Transverse colon (tissue), 4 donors: ENCODE results near the gene B4GALT5. TPM values are rescaled to one million over a fixed set of nuclear protein-coding genes. Genes with fewer than 3 reads are reported as not detected.
A peak's percentile ranks its signal among the peaks of the same experiment; 100 is the strongest.

Source experiments
- DNase-seq: peaks from one replicate; pipeline ENCODE4 v3.0.0-alpha.2; 2019
- H3K27ac ChIP-seq, 4 donors: fragments of 200-600 bp; sonication (generic); 2 replicates each; pipeline ENCODE4 v1.5.1; 2016 to 2018; ENCODE audit warnings: inconsistent platforms in 4 of 4
- H3K27me3 ChIP-seq: fragments of 200-600 bp; sonication (generic); 2 replicates; pipeline ENCODE4 v1.5.1; 2017; ENCODE audit warnings: inconsistent platforms
- H3K36me3 ChIP-seq, 4 donors: fragments of 200-600 bp; sonication (generic); 2 replicates each; pipeline ENCODE4 v1.5.1; 2017 to 2019; ENCODE audit warnings: inconsistent platforms in 4 of 4
- H3K4me1 ChIP-seq, 4 donors: fragments of 200-600 bp; sonication (generic); 2 replicates each; pipeline ENCODE4 v1.5.1; 2017 to 2020; ENCODE audit warnings: inconsistent platforms in 4 of 4
- H3K4me3 ChIP-seq, 4 donors: fragments of 200-600 bp; sonication (generic); 1 replicate in 1 of 4; 2 replicates in 3 of 4; pipeline versions ENCODE4 v1.5.1 to v1.6.1; 2017 to 2019; ENCODE audit warnings: inconsistent platforms in 4 of 4
- H3K9me3 ChIP-seq, 2 donors: fragments of 200-600 bp; sonication (generic); 2 replicates each; pipeline ENCODE4 v1.5.1; 2017 to 2019; ENCODE audit warnings: inconsistent platforms in 2 of 2
- EP300 ChIP-seq: sonication (generic); formaldehyde crosslinking; IDR thresholded peaks from one replicate; pipeline ENCODE4 v1.6.1; 2017; ENCODE audit warnings: antibody characterized with exemption, low read depth
- POLR2A ChIP-seq: fragments of 450-650 bp; IDR thresholded peaks from one replicate; pipeline ENCODE4 v1.6.1; 2016; ENCODE audit warnings: antibody characterized with exemption, mild to moderate bottlenecking, moderate library complexity
- POLR2AphosphoS5 ChIP-seq, 3 donors: sonication (generic); formaldehyde crosslinking; IDR thresholded peaks; one replicate each; pipeline ENCODE4 v1.6.1; 2016; ENCODE audit warnings: antibody characterized with exemption in 3 of 3
- WGBS, 2 donors: methylation state at CpG; one replicate each; pipeline ENCODE4 v1.1.5; 2018; ENCODE audit warnings: low coverage in 1 of 2; 5-methylcytosine and 5-hydroxymethylcytosine counted together
- in situ Hi-C, 4 donors: fragments of 200-750 bp; cut with MboI; loops; one replicate each; pipeline versions ENCODE4 v1.15.0 to v1.15.1; 2017; ENCODE audit warnings: low sequenced_read_pairs in 3 of 4, low pct_ligation_motif_present in 1 of 4, low pct_unique_long_range_greater_than_20kb in 1 of 4
- intact Hi-C: fragments of 100-400 bp; cut with DNase I; formaldehyde crosslinking; loops from one replicate; pipeline ENCODE4 v1.15.1; 2023; ENCODE audit warnings: low total_unique reads
- total RNA-seq, 4 donors: library from RNA; depleted of rRNA; stranded (reverse); fragments of >200 nt; gene quantifications; one replicate each; pipeline ENCODE4 v1.1.0, GENCODE V29; 2016
- TF ChIP-seq, protein P1 (sequence below), 5 experiments: fragments of 200-600 bp in 3 of 5; fragments of 450-650 bp in 2 of 5; sonication (generic) in 3 of 5; IDR thresholded peaks; 1 replicate in 2 of 5; 2 replicates in 3 of 5; pipeline ENCODE4 v1.5.1; 2016 to 2017; ENCODE audit warnings: antibody characterized with exemption in 5 of 5, inconsistent platforms in 3 of 5, mild to moderate bottlenecking in 2 of 5, moderate library complexity in 1 of 5

B4GALT5 gene
- total RNA-seq, 4 donors from 2014 or later, result 22.3 to 43.2 (median 29.4) TPM

DNA sequence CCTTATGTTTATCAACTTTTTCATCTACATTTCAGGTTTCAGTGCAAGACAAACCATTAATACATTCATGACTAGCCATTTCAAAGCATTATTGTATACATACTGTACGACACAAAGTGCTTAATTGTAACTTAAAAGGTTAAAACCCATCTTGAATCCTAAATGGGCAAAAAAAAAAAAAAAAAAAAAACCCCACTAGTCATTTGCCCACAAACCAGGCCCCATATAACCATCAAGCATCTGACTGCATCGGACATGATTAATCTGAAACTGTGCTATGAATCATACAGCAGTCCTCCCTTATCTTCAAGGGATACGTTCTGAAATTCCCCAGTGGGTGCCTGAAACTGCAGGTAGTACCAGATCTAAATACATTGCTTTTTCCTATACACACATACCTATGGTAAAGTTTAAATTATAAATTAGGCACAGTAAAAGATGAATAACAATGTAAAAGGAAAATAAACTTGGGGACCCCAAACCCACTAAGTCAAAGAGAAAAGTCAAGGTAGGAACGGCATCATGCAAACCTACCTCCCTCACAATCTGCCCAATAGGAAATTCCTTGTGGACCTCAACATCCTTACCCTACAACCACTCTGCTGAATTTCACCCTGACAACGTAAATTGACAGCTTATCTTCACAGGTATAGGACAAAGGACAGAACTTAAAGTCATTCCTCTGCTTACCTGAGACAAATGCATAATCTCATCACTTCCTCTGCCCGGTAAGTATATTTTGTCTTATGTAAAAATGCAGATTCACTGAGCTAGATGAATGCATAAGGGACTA, 14.3 kb downstream of the B4GALT5 start:
- no peak for DNase-seq
- intact Hi-C loops, result no loop called here
- in situ Hi-C loops, result no loop called here
- no peaks in the 10 kb centered on the region for H3K27me3 ChIP-seq
- H3K36me3 ChIP-seq, result no peaks in the 10 kb centered on the region
- H3K4me3 ChIP-seq, result no peak overlapping the region
- 45 to 46% methylated on average over 5 to 6 of the region's 6 CpGs for WGBS, 2 donors
- H3K27ac ChIP-seq, result no peak overlapping the region
- no peaks in the 10 kb centered on the region for H3K9me3 ChIP-seq
- peaks cover 12 to 77% (median 47%) of the 10 kb centered on the region in 4 donors for H3K4me1 ChIP-seq
- TF ChIP-seq POLR2AphosphoS5 (IDR thresholded peaks at IDR 0.05) (no peak), EP300 (no peak), POLR2A (no peak)
- TF ChIP-seq, protein P1, sequence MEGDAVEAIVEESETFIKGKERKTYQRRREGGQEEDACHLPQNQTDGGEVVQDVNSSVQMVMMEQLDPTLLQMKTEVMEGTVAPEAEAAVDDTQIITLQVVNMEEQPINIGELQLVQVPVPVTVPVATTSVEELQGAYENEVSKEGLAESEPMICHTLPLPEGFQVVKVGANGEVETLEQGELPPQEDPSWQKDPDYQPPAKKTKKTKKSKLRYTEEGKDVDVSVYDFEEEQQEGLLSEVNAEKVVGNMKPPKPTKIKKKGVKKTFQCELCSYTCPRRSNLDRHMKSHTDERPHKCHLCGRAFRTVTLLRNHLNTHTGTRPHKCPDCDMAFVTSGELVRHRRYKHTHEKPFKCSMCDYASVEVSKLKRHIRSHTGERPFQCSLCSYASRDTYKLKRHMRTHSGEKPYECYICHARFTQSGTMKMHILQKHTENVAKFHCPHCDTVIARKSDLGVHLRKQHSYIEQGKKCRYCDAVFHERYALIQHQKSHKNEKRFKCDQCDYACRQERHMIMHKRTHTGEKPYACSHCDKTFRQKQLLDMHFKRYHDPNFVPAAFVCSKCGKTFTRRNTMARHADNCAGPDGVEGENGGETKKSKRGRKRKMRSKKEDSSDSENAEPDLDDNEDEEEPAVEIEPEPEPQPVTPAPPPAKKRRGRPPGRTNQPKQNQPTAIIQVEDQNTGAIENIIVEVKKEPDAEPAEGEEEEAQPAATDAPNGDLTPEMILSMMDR (IDR thresholded peaks at IDR 0.05), result no peak

DNA sequence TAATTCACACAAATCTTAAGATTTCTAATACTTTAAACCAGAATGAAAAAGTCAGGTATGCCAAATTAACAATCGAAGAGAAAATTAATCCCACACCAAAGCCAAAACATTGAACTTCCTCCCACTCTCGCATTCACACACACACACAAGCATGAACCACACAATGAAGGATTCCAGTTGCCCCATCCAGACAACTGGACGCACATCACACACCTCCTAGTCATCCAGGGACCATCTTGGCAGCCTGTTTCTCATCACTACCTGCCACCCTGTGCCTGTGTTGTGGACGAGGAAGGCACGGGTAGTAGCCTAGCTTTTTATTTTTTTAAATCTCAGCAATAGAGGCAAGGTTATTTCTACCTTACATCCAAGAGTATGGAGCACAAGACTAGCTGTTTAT, 15.2 kb downstream of the B4GALT5 start:
- no peak overlapping the region for H3K27ac ChIP-seq
- DNase-seq, result no peak
- no peak for TF ChIP-seq POLR2AphosphoS5 (IDR thresholded peaks at IDR 0.05)
- no peak for TF ChIP-seq POLR2A
- TF ChIP-seq, protein P1 (IDR thresholded peaks at IDR 0.05), result no peak
- no peak for TF ChIP-seq EP300
- no peaks in the 10 kb centered on the region for H3K9me3 ChIP-seq
- no peaks in the 10 kb centered on the region for H3K27me3 ChIP-seq
- in situ Hi-C loops (no loop called here), intact Hi-C loops (no loop called here)
- H3K36me3 ChIP-seq, result no peaks in the 10 kb centered on the region
- H3K4me3 ChIP-seq, result no peak overlapping the region
- WGBS, 2 donors, result 74 to 76% methylated on average over 5 of the region's 5 CpGs
- peaks cover 12 to 76% (median 53%) of the 10 kb centered on the region in 4 donors for H3K4me1 ChIP-seq

DNA sequence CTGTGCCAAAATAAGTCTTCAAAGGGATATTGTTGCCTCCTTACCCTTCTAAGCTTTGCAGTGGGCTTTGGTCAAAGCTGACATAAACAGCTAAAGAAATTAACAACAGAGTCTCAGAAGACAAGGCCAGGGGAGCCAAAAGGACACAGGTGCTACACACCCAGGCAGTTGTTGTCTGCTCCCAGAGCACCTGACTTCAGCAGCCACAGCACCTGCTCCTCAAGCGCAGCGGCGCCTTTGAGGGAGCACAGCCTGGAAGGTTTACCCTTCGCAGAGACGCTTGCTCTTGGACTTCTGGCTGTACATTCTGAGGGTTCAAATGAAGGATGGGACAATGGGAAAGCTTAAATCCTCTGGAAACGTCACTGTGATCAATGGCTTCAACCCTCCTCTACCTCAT, 16.6 kb downstream of the B4GALT5 start:
- Histone ChIP-seq H3K27ac (peak overlapping the region; percentile 8 to 44 (median 26)), H3K27me3 (no peaks in the 10 kb centered on the region), H3K9me3 (no peaks in the 10 kb centered on the region), H3K4me1 (peaks cover 12 to 79% (median 57%) of the 10 kb centered on the region in 4 donors), H3K4me3 (no peak overlapping the region), H3K36me3 (no peaks in the 10 kb centered on the region)
- peak; percentile 70 for DNase-seq
- WGBS, 2 donors, result 62% methylated on average over 5 to 6 of the region's 6 CpGs
- intact Hi-C loops (no loop called here), in situ Hi-C loops (no loop called here)
- TF ChIP-seq EP300 (no peak), POLR2AphosphoS5 (IDR thresholded peaks at IDR 0.05) (peak in 2 of 3 donors; percentile 8 to 32)
- TF ChIP-seq, protein P1 (IDR thresholded peaks at IDR 0.05), result no peak

DNA sequence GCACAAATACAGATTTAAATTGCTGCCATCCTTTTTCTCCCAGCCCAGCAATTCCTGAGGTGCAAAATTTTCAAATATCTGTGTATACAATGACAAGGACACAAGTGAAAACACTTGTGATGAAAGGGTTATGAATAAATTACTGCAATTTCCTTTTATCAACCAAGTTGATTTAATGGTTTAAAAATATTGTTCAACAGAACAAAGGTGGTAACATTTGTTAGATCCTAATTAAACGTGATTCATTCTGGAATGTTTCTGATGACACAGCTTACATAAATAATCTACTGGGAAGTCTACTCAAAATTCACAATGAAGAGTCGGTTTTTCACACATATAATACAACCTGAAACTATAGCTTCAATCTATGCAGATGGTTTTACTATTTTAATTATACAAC, 17.1 kb downstream of the B4GALT5 start:
- peaks cover 15 to 79% (median 62%) of the 10 kb centered on the region in 4 donors for H3K4me1 ChIP-seq
- intact Hi-C loops (no loop called here), in situ Hi-C loops (no loop called here)
- H3K9me3 ChIP-seq, result no peaks in the 10 kb centered on the region
- peak overlapping the region in 2 of 4 donors; percentile 40 to 44 for H3K27ac ChIP-seq
- WGBS, 2 donors, result 27 to 35% methylated on average over 2 of the region's 2 CpGs
- TF ChIP-seq, protein P1 (IDR thresholded peaks at IDR 0.05), result no peak
- TF ChIP-seq EP300, result no peak
- TF ChIP-seq POLR2A, result no peak
- no peak for TF ChIP-seq POLR2AphosphoS5 (IDR thresholded peaks at IDR 0.05)
- no peak overlapping the region for H3K4me3 ChIP-seq
- DNase-seq, result no peak
- no peaks in the 10 kb centered on the region for H3K36me3 ChIP-seq
- no peaks in the 10 kb centered on the region for H3K27me3 ChIP-seq
